HG03095 (cell line): Measurements from ENCODE around the gene HACD4.
"Not testable (repeated sequence)": the region's sequence is repeated elsewhere in the genome, so short reads cannot be mapped to it uniquely, and the experiment has no call there.

Source experiments
- ATAC-seq: cut with Tn5 transposase; IDR thresholded peaks from one replicate; pipeline ENCODE4 v1.9.1; 2021; ENCODE audit warnings: moderate library complexity; ENCODE audit not compliant: unreplicated experiment

Gene HACD4

DNA sequence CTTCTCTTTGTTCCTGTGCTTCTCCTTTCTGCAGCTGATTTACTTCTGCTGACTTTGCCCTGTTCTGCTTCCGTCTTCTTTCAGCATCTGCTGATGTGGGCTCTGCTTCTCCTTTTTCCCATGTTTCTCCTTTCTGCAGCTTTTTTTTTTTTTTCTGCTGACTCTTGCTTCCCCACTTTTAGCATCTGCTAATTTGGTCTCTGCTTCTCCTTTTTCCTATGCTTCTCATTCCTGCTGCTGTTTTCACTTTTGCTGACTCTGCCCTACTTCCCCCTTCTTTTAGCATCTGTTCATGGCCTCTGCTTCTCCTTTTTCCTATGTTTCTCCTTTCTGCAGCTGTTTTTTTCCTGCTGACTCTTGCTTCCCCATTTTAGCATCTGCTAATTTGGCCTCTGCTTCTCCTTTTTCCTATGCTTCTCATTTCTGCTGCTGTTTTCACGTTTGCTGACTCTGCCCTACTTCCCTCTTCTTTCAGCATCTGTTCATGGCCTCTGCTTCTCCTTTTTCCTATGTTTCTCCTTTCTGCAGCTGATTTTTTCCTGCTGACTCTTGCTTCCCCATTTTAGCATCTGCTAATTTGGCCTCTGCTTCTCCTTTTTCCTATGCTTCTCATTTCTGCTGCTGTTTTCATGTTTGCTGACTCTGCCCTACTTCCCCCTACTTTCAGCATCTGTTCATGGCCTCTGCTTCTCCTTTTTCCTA lies 58.0 kb downstream of the HACD4 start:
- ATAC-seq: not testable (repeated sequence)

DNA sequence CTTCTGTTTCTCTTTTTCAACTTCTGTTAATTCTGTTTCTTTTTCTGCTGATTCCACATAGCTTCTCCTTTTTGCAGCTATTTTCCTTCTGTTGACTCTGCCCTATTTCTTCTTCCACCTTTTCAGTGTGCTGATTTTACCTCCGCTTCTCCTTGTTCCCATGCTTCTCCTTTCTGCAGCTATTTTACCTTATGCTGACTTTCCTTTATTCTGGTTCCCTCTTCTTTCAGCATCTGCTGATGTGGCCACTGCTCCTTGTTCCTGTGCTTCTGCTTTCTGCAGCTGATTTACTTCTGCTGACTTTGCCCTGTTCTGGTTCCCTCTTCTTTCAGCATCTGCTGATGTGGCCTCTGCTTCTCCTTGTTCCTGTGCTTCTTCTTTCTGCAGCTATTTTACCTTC lies 58.8 kb downstream of the HACD4 start:
- ATAC-seq: no peak

DNA sequence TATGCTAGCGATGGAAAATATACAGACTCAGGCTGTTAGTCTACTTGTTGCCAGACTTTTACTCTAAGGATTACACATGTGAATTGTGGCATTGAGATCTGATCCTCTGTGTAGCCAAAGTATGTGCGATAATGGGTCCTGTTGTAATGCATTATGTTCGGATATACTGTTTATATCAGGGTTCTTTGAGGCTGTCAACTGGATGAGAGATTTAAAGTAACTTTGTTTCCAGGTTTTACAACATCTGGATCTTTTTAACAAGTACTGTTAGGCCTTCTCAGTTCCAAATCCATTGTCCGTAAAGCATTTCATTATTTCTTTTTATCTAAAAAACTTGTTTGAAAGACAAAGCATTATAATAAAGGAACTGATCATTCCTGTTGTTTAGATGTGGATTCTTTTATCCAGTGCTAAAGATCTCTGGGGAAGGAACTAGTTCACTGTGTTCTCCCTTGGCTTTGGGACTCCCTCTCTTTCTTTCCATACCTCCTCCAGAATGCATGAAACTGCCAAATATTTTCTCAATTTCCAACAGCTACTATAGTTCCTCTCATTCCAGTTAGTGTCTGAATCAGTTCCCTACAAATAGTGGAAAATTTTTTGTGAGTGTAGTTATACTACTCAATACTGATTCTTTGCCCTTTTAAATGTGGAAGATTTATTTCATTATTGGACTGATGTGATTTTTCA lies 68.8 kb downstream of the HACD4 start:
- no peak for ATAC-seq

DNA sequence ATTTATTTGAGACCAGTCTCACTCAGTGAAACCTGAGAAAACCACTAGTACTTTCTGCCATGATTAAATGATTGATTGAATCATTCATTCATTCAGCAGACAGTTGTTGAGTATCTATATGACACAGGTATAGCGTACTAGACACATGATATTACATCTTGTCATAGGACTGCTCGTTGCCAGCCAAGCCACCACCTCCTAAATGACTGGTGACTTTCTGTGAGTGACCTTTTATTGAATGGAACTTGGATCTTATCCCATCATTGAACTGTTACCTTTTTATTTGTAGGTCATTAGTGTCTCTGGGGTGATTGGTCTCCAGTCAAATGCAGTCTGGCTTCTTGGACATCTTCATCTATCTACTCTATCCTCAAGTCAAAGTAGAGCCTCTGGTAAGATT lies 80.7 kb downstream of the HACD4 start:
- ATAC-seq: no peak
